HK-2 (cell line): Measurements from ENCODE around the gene PDLIM7.

ENCODE experiments used
- DNase-seq: peaks from one replicate; pipeline ENCODE4 v3.0.0-alpha.2; 2018; ENCODE audit not compliant: unreplicated experiment

The PDLIM7 gene

GRCh38 chr5:177524941-177525655 is 27.7 kb upstream of the PDLIM7 start:
- DNase-seq = no peak

- no peak for DNase-seq
Observed at GRCh38 chr5:177524539-177524900, 27.1 kb upstream of the PDLIM7 start.

- no peak for DNase-seq
Observed at GRCh38 chr5:177523711-177524538, 26.5 kb upstream of the PDLIM7 start.

- no peak for DNase-seq
Observed at GRCh38 chr5:177520916-177521513, 23.6 kb upstream of the PDLIM7 start.

GRCh38 chr5:177520271-177520670 is 22.9 kb upstream of the PDLIM7 start:
- DNase-seq = no peak

- DNase-seq = no peak
Observed at GRCh38 chr5:177519463-177520235, 22.2 kb upstream of the PDLIM7 start.

GRCh38 chr5:177516601-177517568 is 19.5 kb upstream of the PDLIM7 start, which contains the start of gene DDX41:
DDX41 (minus strand) TSS chr5:177516961; CDS start chr5:177516945, 16 bp downstream.
- peak; percentile 94 for DNase-seq

- DNase-seq = no peak
Observed at GRCh38 chr5:177515580-177515979, 18.2 kb upstream of the PDLIM7 start.

GRCh38 chr5:177514541-177514940 is 17.1 kb upstream of the PDLIM7 start:
- no peak for DNase-seq

GRCh38 chr5:177513500-177513899 is 16.1 kb upstream of the PDLIM7 start:
- DNase-seq = no peak

- no peak for DNase-seq
Observed at GRCh38 chr5:177512736-177513380, 15.5 kb upstream of the PDLIM7 start.

- no peak for DNase-seq
Observed at GRCh38 chr5:177511796-177512675, 14.6 kb upstream of the PDLIM7 start.

GRCh38 chr5:177511181-177511580 is 13.8 kb upstream of the PDLIM7 start:
- DNase-seq = no peak

GRCh38 chr5:177510567-177511053 is 13.2 kb upstream of the PDLIM7 start:
- DNase-seq = no peak

- DNase-seq = no peak
Observed at GRCh38 chr5:177509991-177510566, 12.7 kb upstream of the PDLIM7 start.

- DNase-seq = no peak
Observed at GRCh38 chr5:177509381-177509951, 12.1 kb upstream of the PDLIM7 start, which contains the start of gene DOK3. DOK3 (minus strand) TSS chr5:177509826; CDS start chr5:177509540, 286 bp downstream.

GRCh38 chr5:177508837-177509236 is 11.4 kb upstream of the PDLIM7 start:
- no peak for DNase-seq

- DNase-seq = no peak
Observed at GRCh38 chr5:177508221-177508611, 10.8 kb upstream of the PDLIM7 start.
